ENCODE measurements around the gene MYCBPAP.
A peak's percentile ranks its signal among the peaks of the same experiment; 100 is the strongest.

The MYCBPAP gene

DNA sequence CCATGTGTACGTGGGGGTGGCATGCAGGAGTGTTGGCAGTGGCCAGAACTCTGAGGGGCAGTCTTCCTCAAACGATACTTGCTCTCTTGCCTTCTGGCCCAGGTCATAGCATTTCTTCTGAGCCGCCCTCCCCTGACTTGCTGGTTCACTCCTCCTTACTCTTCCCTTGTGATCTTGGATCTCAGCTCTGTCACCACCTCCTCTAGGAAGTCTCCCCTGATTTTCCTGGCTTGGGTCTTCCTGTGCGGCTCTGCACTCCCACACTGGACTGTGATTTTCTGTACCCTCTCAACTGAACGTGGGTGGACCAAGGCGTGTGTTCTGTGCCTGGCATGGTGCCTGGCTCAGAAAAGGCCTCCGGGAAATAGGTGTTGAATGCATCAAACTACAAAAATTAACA lies 27.2 kb downstream of the MYCBPAP start:
- peaks cover 61% of the 10 kb centered on the region for H3K27me3 Mint-ChIP-seq (ENCODE audit: low read depth, poor library complexity)
- H3K4me1 Mint-ChIP-seq: peaks cover 71% of the 10 kb centered on the region
- DNase-seq: no peak
- H3K4me3 Mint-ChIP-seq: no peak overlapping the region
- no peaks in the 10 kb centered on the region for H3K36me3 Mint-ChIP-seq (ENCODE audit: low read depth)
- TF ChIP-seq, protein P1, sequence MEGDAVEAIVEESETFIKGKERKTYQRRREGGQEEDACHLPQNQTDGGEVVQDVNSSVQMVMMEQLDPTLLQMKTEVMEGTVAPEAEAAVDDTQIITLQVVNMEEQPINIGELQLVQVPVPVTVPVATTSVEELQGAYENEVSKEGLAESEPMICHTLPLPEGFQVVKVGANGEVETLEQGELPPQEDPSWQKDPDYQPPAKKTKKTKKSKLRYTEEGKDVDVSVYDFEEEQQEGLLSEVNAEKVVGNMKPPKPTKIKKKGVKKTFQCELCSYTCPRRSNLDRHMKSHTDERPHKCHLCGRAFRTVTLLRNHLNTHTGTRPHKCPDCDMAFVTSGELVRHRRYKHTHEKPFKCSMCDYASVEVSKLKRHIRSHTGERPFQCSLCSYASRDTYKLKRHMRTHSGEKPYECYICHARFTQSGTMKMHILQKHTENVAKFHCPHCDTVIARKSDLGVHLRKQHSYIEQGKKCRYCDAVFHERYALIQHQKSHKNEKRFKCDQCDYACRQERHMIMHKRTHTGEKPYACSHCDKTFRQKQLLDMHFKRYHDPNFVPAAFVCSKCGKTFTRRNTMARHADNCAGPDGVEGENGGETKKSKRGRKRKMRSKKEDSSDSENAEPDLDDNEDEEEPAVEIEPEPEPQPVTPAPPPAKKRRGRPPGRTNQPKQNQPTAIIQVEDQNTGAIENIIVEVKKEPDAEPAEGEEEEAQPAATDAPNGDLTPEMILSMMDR (IDR thresholded peaks at IDR 0.05): no peak
- no peak overlapping the region for H3K27ac Mint-ChIP-seq
- no peaks in the 10 kb centered on the region for H3K9me3 Mint-ChIP-seq

DNA sequence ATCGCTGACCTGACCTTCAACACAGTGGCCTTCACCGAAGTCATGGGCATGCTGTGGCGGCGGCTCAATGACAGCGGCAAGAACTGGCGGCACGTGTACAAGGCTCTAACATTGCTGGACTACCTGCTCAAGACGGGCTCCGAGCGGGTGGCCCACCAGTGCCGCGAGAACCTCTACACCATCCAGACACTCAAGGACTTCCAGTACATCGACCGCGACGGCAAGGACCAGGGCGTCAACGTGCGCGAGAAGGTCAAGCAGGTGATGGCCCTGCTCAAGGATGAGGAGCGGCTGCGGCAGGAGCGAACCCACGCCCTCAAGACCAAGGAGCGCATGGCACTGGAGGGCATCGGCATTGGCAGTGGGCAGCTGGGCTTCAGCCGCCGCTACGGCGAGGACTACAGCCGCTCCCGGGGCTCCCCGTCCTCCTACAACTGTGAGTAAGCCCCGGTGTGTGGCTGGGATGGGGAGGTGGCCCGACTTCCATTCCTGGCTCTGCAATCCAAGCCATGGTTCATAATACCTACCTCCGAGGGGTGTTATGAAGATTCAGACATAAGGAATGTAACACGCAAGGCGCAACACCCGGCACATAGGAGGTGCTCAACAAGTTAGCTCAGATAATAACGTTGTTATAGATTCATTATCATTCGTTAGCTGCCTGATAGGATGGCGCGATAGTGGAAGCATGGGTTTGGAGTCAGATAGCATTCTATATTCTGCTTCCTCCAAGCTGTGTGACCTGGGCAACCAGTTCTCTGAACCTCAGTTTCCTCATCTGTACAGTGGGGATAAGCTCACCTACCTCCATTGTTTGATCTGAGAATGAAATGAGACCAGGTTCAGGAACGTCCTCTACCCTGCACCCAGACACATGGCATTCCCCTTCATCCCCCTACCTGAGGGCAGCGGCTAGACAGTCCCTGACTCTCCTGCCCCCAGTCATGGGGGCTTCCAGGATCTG lies 28.7 kb downstream of the MYCBPAP start:
- no peaks in the 10 kb centered on the region for H3K9me3 Mint-ChIP-seq
- no peak overlapping the region for H3K4me3 Mint-ChIP-seq
- peaks cover 53% of the 10 kb centered on the region for H3K27me3 Mint-ChIP-seq (ENCODE audit: low read depth, poor library complexity)
- TF ChIP-seq, protein P1 (IDR thresholded peaks at IDR 0.05): no peak
- no peaks in the 10 kb centered on the region for H3K36me3 Mint-ChIP-seq (ENCODE audit: low read depth)
- DNase-seq: no peak
- H3K4me1 Mint-ChIP-seq: peaks cover 72% of the 10 kb centered on the region
- no peak overlapping the region for H3K27ac Mint-ChIP-seq

DNA sequence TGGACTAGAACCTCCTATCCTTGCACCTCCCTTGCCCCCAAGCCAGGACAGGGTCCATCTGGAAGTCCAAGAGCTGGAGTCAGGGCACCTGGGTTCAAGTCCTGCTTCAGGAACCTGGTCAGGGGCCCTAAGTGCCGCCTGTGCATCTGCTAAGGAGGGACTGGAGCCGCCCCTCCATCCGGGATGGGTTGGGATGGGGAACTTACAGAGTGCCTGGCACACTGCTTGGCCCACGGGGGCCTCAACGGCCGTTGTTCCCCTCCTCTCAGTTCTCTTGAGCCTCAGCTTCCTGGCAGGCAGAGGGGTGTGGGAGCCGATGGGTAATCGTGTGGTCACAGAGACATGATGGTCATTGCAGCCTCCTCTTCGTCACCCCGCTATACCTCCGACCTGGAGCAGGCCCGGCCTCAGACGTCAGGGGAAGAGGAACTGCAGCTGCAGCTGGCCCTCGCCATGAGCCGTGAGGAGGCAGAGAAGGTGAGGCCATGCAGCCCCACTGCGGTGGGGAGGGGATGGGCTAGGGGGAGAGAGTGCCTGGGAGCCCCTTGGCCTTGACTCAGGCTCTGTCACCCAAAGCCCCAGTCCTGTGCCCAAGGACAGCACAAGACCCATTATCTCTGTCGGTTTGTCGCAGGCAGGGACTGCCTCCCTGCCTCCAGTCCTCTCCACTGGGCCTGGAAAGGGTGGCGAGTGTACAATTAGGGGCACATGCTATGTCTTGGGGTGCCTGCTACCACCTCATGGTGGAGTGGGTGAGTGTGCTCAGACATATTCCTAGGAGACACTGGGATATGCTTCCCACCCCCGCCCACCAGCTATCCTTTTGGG lies 29.7 kb downstream of the MYCBPAP start:
- TF ChIP-seq, protein P1 (IDR thresholded peaks at IDR 0.05): no peak
- Mint-ChIP-seq H3K9me3 (no peaks in the 10 kb centered on the region), H3K4me1 (peaks cover 71% of the 10 kb centered on the region), H3K27ac (no peak overlapping the region), H3K36me3 (ENCODE audit: low read depth) (no peaks in the 10 kb centered on the region), H3K4me3 (no peak overlapping the region), H3K27me3 (ENCODE audit: low read depth, poor library complexity) (peaks cover 43% of the 10 kb centered on the region)
- no peak for DNase-seq

DNA sequence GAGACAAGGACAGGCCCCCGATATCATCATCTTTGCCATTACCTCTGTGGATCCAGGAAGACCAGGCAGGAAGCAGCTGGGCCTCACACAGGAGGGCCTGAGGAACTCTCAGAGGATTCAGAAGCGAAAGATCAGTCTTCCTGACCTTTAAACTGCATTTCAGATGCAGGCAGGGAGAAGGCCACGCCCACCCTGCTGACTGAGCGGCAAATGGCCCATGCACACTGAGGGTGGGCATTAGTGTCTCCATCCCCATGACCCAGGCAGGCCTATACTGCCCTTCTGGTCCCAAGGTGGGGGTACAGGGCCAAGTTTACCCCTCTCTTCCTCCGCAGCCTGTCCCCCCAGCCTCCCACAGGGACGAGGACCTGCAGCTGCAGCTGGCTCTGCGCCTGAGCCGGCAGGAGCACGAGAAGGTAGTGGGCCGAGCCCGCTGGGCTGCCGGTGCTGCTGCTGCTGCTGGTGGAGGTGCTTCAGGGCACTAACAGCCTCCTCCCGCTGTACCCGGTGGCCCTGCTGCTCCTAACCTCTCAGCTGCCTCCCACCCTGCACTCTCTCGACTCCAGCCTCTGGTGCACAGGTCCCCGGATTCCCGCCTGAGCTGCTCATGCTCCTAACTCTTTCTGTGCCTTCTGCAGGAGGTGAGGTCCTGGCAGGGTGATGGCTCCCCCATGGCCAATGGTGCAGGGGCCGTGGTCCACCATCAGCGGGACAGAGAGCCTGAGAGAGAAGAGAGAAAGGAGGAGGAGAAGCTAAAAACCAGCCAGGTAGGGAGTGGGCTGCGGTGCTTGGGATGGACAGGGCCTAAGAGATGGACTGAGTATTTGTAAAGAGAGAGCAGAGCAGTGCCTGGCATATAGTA lies 30.5 kb downstream of the MYCBPAP start:
- Mint-ChIP-seq H3K27ac (peak overlapping the region; percentile 81), H3K36me3 (ENCODE audit: low read depth) (no peaks in the 10 kb centered on the region), H3K4me1 (peaks cover 71% of the 10 kb centered on the region), H3K4me3 (no peak overlapping the region), H3K27me3 (ENCODE audit: low read depth, poor library complexity) (peaks cover 35% of the 10 kb centered on the region), H3K9me3 (no peaks in the 10 kb centered on the region)
- TF ChIP-seq, protein P1 (IDR thresholded peaks at IDR 0.05): no peak
- DNase-seq: no peak

DNA sequence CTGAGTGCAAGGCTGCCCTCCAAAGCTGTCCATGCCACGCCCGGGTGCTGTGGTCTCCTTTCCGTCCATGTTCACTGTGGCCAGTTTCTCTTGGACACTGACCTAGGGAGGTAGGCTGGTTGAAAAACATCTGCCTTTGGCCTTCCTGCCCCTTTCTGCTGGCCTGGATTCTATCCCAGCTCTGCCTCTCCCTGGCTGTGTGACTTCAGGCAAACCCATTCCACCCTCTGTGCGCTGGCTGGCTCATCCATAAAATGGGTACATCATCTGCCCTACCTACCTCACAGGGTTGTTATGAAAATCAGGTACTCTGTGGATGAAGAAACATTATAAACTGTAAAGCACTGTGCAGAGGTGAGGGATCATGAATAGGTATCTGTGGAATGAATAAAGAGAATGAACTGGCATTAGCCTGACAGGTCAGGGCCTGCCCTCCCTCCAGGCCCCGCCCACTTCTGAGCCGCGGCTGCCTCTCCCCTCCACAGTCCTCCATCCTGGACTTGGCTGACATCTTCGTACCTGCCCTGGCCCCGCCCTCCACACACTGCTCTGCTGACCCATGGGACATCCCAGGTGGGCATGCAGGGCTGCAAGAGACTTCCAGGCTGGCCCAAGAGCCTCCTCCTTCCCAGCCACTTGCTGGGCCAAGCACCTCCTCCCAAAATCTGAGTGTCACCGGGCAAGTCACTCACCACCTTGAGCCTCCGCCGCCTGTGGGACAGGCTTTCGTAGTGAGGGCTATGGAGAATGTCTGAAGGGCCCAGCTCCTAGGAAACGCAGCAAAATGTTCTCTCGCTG lies 31.7 kb downstream of the MYCBPAP start:
- Mint-ChIP-seq H3K4me3 (no peak overlapping the region), H3K27ac (no peak overlapping the region), H3K36me3 (ENCODE audit: low read depth) (no peaks in the 10 kb centered on the region), H3K27me3 (ENCODE audit: low read depth, poor library complexity) (peaks cover 25% of the 10 kb centered on the region), H3K4me1 (peaks cover 68% of the 10 kb centered on the region), H3K9me3 (no peaks in the 10 kb centered on the region)
- no peak for DNase-seq
- TF ChIP-seq, protein P1 (IDR thresholded peaks at IDR 0.05): no peak
